ENCODE measurements around the gene MMS19. TPM values are rescaled to one million over a fixed set of nuclear protein-coding genes. Genes with fewer than 3 reads are reported as not detected.
A peak's percentile ranks its signal among the peaks of the same experiment; 100 is the strongest.

MMS19 gene
- total RNA-seq, 1 donor: 82.0 TPM

DNA sequence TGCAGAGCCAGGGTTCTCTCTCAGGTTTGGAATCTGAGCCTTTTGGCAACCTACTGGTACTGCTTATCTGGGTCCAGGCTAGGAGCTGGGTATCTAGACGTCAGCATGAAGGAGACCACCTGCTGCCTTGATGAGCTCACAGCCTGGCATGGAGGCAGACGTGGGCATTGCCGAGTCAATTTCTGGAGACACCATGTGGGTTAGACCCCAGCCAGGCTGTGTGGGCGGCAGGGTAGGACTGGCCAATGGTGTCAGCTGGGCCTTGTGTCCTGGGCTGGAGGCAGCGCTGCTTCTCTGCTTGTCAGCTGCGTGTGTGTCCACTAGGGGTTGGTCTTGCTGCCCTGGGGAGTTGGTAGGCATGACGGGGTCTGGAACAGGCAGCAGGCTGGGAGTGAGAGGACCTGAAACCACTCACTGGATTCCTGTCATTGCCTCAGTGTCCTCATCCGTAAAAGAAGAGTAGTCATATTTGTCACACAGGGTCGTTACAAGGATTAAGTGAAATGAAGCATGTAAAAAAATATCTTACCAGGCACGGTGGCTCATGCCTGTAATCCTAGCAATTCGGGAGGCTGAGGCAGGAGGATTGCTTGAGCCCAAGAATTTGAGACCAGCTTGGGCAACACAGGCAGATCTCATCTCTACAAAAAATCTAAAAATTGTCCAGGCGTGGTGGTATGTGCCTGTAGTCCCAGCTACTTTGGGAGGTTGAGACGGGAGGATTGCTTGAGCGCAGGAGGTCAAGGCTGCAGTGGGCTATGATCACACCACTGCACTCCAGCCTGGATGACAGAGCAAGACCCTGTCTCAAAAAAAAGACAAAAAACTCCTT is 42.7 kb upstream of the MMS19 start:
- TF ChIP-seq, protein P1, sequence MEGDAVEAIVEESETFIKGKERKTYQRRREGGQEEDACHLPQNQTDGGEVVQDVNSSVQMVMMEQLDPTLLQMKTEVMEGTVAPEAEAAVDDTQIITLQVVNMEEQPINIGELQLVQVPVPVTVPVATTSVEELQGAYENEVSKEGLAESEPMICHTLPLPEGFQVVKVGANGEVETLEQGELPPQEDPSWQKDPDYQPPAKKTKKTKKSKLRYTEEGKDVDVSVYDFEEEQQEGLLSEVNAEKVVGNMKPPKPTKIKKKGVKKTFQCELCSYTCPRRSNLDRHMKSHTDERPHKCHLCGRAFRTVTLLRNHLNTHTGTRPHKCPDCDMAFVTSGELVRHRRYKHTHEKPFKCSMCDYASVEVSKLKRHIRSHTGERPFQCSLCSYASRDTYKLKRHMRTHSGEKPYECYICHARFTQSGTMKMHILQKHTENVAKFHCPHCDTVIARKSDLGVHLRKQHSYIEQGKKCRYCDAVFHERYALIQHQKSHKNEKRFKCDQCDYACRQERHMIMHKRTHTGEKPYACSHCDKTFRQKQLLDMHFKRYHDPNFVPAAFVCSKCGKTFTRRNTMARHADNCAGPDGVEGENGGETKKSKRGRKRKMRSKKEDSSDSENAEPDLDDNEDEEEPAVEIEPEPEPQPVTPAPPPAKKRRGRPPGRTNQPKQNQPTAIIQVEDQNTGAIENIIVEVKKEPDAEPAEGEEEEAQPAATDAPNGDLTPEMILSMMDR (IDR thresholded peaks at IDR 0.05; ENCODE audit: insufficient read depth, low read depth, low read length): no peak
- no peak overlapping the region for H3K4me3 ChIP-seq (ENCODE audit: low read depth, low read length)
- DNase-seq (ENCODE audit: low read depth): no peak

DNA sequence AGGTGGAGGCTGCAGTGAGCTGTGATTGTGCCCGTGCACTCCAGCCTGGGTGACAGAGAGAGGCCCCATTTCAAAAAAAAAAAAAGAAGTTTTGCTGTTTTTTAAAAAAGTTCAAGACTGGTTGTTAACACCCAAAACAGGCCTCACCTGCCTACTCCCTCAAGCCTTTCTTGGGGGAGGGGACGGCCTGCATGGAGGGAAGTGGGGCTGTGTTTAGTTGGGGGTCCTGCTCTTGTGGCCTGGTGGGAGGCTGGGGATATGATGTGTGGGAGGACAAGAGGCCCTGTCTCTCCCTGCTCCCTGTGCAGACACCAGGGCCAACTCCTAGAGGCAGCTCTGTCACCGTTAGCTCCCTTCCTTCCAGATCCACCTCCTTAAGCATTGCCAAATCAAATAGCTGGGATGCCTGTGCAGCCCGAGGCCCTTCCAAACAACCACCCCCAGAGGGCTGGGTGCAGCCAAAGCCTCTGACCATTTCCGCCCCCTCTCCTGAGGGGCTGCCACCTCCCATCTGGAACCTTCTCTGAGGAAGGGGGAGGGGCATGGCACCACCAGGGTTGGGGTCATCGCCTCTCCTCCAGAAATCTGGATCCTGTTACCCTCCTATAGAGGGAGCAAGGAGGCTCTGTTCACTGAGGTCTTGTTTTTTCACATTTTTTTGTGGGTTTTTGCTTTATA is 41.4 kb upstream of the MMS19 start:
- peak; percentile 79 for DNase-seq (ENCODE audit: low read depth)
- no peak overlapping the region for H3K4me3 ChIP-seq (ENCODE audit: low read depth, low read length)
- TF ChIP-seq, protein P1 (IDR thresholded peaks at IDR 0.05; ENCODE audit: insufficient read depth, low read depth, low read length): peak; percentile 49

DNA sequence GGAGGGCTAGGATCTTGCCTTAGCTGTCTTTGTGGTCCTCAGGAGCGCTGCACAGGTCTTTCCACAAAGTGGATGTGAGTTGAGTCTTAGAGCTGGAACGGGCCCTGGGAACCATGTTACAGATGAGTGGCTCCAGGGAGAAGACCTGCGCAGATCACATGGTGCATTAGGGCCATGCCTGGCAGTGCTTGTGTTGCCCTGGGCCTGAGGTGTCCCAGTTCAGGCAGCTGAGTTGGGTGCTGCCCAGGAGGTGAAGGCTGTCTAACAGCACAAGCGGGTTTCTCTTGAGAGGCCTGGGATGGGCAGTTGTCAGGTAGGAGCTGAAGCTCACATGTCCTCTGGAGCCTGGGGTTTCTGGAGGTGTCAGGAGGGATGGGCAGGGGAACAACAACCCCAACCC is 40.6 kb upstream of the MMS19 start:
- DNase-seq (ENCODE audit: low read depth): no peak
- TF ChIP-seq, protein P1 (IDR thresholded peaks at IDR 0.05; ENCODE audit: insufficient read depth, low read depth, low read length): no peak
- H3K4me3 ChIP-seq (ENCODE audit: low read depth, low read length): no peak overlapping the region

DNA sequence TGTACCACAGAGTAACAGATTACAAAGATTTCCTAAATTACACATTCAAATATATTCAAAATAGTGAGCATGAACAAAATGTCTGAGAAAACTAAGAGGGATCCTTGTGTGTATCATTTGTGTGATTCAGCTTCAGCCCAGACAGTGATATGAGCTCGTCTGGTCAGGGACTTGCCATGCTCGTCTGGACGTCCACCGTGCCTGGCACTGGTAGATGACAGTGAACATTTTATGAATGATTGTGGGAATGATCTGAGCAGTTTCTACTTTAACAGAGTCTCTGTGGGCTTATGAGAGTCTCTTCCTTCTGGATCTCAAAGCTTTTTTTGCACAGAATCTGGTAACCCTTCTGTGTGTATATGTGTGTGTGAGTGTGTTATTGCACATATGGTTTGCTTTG is 40.2 kb upstream of the MMS19 start:
- no peak overlapping the region for H3K4me3 ChIP-seq (ENCODE audit: low read depth, low read length)
- peak; percentile 40 for DNase-seq (ENCODE audit: low read depth)
- TF ChIP-seq, protein P1 (IDR thresholded peaks at IDR 0.05; ENCODE audit: insufficient read depth, low read depth, low read length): no peak

DNA sequence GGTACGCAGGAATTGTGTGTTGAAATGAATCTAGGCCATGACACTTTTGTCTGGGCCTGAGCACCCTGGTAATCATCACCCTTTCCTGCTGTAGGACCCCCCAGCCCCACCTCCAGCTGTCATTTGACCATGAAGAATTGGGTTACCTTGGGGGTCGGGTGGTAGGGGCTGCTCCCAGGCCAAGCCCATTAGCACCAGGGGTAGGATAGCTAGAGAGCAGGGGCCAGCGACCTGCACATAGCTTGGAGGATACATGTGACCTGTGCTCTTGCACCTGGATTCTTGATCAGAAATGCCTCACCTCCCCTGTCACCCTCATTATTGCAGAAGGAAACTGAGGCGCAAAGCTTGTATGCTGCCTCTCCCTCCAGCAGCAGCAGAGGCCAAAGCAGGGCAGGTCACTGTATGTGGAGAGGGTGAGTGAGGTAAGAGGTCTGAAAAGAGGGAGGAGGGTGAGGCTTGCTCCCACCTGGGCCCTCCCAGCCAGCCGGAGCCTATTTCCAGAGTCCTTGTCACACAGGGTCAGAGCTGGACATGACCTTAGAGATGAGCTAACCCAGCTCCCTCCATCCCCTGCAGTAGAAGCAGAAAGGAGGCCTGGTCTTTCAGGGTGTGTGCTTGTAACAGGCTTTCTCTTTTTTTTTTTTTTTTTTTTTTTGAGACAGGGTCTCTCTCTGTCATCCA is 39.1 kb upstream of the MMS19 start:
- no peak for DNase-seq (ENCODE audit: low read depth)
- no peak overlapping the region for H3K4me3 ChIP-seq (ENCODE audit: low read depth, low read length)
- TF ChIP-seq, protein P1 (IDR thresholded peaks at IDR 0.05; ENCODE audit: insufficient read depth, low read depth, low read length): no peak

DNA sequence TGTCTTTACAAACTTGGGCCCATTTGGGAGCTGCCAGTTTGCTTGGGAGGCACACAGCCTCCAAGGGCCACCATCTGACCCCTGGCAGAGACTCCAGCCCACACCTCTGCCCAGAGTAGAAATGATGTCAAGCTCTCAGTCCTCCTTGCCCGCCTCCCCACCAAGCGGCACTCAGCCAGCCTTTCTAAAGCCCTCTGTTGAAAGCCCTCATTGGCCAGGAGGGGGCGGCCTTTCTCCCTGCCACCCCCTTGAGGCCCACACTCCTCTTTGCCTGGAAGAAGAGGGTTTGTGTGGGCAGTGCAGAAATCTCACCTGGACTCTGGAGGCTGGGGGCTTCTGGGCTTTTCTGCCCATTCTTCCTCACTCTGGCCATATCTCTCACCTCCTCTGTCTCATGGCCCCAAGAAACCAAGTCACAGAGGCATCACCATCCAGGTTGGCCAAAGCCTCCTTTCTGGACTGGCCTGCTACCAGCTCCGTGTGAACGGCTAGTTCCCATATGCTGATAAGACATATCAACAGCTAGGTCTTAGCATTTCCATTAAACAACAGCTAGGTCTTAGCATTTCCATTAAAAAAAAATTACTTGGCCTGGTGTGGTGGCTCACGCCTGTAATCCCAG is 36.6 kb upstream of the MMS19 start:
- peak; percentile 30 for DNase-seq (ENCODE audit: low read depth)
- H3K4me3 ChIP-seq (ENCODE audit: low read depth, low read length): no peak overlapping the region
- TF ChIP-seq, protein P1 (IDR thresholded peaks at IDR 0.05; ENCODE audit: insufficient read depth, low read depth, low read length): peak; percentile 59

All from fibroblast of villous mesenchyme (primary cell).